Activated T-helper 2 cell treated with anti-CD3 and anti-CD28 coated beads, Interferon-gamma antibody, Interleukin-2, Interleukin-4, amounts not matched to agents 10 μg/mL and 5 μg/mL and 100 μg/mL, durations not matched to agents 14 hours and 24 hours and 36 hours (primary cell): ENCODE data around the gene ILDR1. TPM values are rescaled to one million over a fixed set of nuclear protein-coding genes. Genes with fewer than 3 reads are reported as not detected.
"Not testable (repeated sequence)": the region's sequence is repeated elsewhere in the genome, so short reads cannot be mapped to it uniquely, and the experiment has no call there.

ENCODE experiments used
- DNase-seq: peaks from one replicate; pipeline ENCODE4 v3.0.0; 2021; ENCODE audit warnings: low spot score
- H3K27ac Mint-ChIP-seq: one replicate; pipeline ENCODE4 v1.8.0; 2021; ENCODE audit warnings: mixed read lengths
- H3K27me3 Mint-ChIP-seq: one replicate; pipeline ENCODE4 v1.8.0; 2021; ENCODE audit warnings: low read depth, mixed read lengths
- H3K36me3 Mint-ChIP-seq: one replicate; pipeline ENCODE4 v1.8.0; 2021; ENCODE audit warnings: low read depth, mixed read lengths
- H3K4me1 Mint-ChIP-seq: one replicate; pipeline ENCODE4 v1.8.0; 2021; ENCODE audit warnings: low read depth, mixed read lengths
- H3K4me3 Mint-ChIP-seq: one replicate; pipeline ENCODE4 v1.8.0; 2021; ENCODE audit warnings: low read depth, mild to moderate bottlenecking, moderate library complexity, mixed read lengths
- H3K9me3 Mint-ChIP-seq: one replicate; pipeline ENCODE4 v1.8.0; 2021; ENCODE audit warnings: mixed read lengths
- intact Hi-C: fragments of 100-400 bp; cut with micrococcal nuclease; formaldehyde crosslinking; loops from one replicate; pipeline ENCODE4 v1.15.1; 2023
- total RNA-seq: library from RNA; stranded (reverse); gene quantifications from 2 replicates; pipeline ENCODE4 v1.2.3, GENCODE V29; 2022

The ILDR1 gene
- total RNA-seq, 1 donor from 2014 or later: 0.21 TPM

DNA sequence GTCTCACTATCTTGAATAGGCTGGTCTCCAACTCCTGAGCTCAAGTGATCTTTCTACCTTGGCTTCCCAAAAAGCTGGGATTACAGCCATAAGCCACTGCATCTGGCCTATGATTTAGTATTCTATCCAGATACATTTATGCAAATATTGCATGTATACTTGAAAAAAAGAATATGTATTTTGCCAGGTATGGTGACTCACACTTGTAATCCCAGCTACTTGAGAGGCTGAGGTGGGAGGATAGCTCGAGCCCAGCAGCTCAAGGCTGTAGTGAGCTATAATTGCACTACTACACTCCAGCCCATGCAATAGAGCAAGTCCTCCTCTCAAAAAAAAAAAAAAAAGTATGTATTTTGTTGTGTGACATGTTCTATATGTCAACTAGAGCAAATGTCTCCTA lies 73.4 kb downstream of the ILDR1 start:
- H3K9me3 Mint-ChIP-seq: peaks cover 16% of the 10 kb centered on the region
- H3K4me3 Mint-ChIP-seq: no peak overlapping the region
- no peak overlapping the region for H3K27ac Mint-ChIP-seq
- H3K4me1 Mint-ChIP-seq: no peaks in the 10 kb centered on the region
- intact Hi-C loops: no loop called here
- no peaks in the 10 kb centered on the region for H3K27me3 Mint-ChIP-seq
- H3K36me3 Mint-ChIP-seq: peaks cover 21% of the 10 kb centered on the region
- no peak for DNase-seq

DNA sequence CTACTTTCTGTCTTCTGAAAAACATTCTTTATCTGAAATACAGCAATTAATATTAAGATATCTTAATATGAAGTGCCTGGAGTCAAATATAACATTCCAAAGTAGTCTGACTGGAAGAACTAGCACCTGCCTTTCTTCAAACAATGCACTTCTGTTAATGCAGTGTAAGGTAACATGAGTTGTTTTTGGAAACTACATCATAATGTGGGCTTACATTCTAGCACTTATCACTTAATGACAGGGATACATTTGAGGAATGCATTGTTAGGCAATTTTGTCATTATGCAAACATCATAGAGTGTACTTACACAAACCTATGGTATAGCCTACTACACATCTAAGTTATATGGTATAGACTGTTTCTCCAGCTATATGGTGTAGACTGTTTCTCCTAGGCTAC lies 78.6 kb downstream of the ILDR1 start:
- intact Hi-C loops: no loop called here
- H3K27me3 Mint-ChIP-seq: no peaks in the 10 kb centered on the region
- H3K4me3 Mint-ChIP-seq: no peak overlapping the region
- DNase-seq: no peak
- no peaks in the 10 kb centered on the region for H3K9me3 Mint-ChIP-seq
- no peak overlapping the region for H3K27ac Mint-ChIP-seq
- peaks cover 22% of the 10 kb centered on the region for H3K36me3 Mint-ChIP-seq
- no peaks in the 10 kb centered on the region for H3K4me1 Mint-ChIP-seq

DNA sequence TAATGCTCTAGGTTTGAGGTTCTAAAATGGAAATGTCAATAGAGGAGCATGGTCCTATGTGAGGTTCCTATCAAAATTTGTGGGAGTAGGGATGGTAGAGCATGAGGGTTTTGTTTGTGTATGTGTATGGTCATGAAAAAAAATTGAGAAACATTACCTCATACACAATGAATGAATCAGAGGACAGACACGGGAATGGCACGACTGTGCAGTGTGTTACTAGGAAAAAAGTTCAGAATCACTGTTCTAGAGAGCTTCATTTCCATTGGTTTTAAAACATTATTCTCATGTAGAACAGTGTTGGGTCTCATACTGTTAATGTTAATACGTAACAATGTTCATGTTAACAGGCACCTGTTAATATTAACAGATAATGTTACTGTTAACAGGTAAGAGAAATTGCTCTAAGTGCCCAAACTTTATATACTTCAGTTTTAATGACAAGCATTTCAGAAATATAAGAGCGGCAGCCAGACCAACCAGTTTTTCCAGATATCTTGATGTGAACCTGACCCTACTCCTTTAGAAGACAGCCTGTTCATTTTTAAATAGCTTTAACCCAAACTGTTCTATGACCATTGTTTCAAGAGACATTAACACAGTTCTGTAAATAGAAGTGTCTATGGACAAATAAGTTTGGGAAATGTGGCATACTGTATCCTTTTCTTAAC lies 79.8 kb downstream of the ILDR1 start:
- Mint-ChIP-seq H3K9me3 (no peaks in the 10 kb centered on the region), H3K36me3 (peaks cover 23% of the 10 kb centered on the region), H3K27ac (no peak overlapping the region), H3K27me3 (no peaks in the 10 kb centered on the region), H3K4me3 (no peak overlapping the region), H3K4me1 (no peaks in the 10 kb centered on the region)
- no peak for DNase-seq
- intact Hi-C loops: no loop called here

DNA sequence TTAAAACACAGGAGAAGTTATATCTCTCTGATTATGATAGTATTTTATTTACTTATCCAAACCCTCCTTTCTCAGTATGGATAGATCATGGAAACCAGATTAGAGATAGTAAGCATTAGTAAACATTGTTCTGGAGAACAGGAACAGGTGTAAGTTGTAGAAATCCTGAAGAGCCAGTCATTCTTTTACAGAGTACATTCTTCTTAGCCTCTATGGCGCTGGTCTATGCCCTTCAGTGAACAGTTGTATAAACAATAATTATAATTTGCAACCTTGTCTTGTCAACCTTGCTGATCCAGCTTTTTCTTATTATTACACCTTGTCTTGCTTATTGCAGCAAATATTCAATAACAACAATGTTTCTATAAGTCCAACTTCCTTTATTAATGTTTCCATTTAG lies 80.5 kb downstream of the ILDR1 start:
- Mint-ChIP-seq H3K36me3 (peaks cover 23% of the 10 kb centered on the region), H3K27me3 (no peaks in the 10 kb centered on the region), H3K4me1 (no peaks in the 10 kb centered on the region), H3K9me3 (no peaks in the 10 kb centered on the region), H3K4me3 (no peak overlapping the region), H3K27ac (no peak overlapping the region)
- no peak for DNase-seq
- intact Hi-C loops: no loop called here

DNA sequence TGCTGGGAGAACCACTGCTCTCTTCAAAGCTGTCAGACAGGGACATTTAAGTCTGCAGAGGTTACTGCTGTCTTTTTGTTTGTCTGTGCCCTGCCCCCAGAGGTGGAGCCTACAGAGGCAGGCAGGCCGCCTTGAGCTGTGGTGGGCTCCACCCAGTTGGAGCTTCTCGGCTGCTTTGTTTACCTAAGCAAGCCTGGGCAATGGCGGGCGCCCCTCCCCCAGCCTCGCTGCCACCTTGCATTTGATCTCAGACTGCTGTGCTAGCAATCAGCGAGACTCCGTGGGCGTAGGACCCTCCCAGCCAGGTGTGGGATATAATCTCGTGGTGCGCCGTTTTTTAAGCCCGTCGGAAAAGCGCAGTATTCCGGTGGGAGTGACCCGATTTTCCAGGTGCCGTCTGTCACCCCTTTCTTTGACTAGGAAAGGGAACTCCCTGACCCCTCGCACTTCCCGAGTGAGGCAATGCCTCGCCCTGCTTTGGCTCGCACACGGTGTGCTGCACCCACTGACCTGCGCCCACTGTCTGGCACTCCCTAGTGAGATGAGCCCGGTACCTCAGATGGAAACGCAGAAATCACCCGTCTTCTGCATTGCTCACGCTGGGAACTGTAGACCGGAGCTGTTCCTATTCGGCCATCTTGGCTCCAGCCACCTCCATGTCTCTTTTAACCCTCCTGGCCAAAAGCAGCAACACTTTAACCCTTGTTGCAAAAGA lies 83.7 kb downstream of the ILDR1 start:
- H3K4me3 Mint-ChIP-seq, DNase-seq, H3K27ac Mint-ChIP-seq, H3K27me3 Mint-ChIP-seq, intact Hi-C loops, H3K4me1 Mint-ChIP-seq, H3K9me3 Mint-ChIP-seq: not testable (repeated sequence)
- peaks cover 33% of the 10 kb centered on the region for H3K36me3 Mint-ChIP-seq

Other genes starting within 250 kb of the ILDR1 start
- 43.4 and 44.0 TPM in 2 replicates for gene IQCB1, start 187.2 kb downstream of the ILDR1 start, total RNA-seq
- gene EAF2, start 187.0 kb downstream of the ILDR1 start, total RNA-seq: 18.5 and 19.2 TPM in 2 replicates
- 3.5 and 3.9 TPM in 2 replicates for gene SLC15A2, start 127.8 kb downstream of the ILDR1 start, total RNA-seq
- 4.8 and 6.8 TPM in 2 replicates for gene CD86, start 33.1 kb upstream of the ILDR1 start, total RNA-seq
- not detected in 2 replicates for gene CASR, start 161.4 kb upstream of the ILDR1 start, total RNA-seq